SHP77 treated with DMSO at 0.1 percent for 48 hours (cell line): ENCODE results near the gene METTL8.

Source experiments
- DNase-seq: peaks from one replicate; lab custom pipeline; 2025; lab: John Stamatoyannopoulos, UW

METTL8 gene

GRCh38 chr2:171433763-171434012, at the start of gene METTL8:
METTL8 (minus strand) TSS chr2:171433990; CDS start chr2:171392185, 41,805 bp downstream.
- no peak for DNase-seq

DNA sequence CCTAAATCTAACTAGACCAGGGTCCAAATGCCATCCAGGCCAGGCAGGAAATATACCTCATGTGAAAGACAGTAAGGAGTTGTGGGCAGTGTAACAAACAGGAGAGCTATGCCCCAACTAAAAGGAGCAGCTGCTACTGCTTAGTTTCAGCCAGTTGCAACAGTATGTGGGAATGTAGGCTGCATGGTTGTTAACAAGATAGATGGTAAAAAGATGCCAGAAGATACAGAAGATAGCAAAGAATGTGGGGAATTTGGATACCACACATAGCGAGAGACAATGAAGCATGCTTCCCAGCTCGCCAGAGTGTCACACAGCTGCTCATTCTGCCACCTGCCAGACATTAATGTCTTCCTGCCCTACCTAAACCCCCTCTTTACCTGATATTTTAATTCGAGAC, 49.1 kb upstream of the METTL8 start:
- no peak for DNase-seq

GRCh38 chr2:171482308-171482707, 48.5 kb upstream of the METTL8 start:
- DNase-seq: no peak

- DNase-seq: no peak
Measured at GRCh38 chr2:171480908-171481307, 47.1 kb upstream of the METTL8 start.

DNA sequence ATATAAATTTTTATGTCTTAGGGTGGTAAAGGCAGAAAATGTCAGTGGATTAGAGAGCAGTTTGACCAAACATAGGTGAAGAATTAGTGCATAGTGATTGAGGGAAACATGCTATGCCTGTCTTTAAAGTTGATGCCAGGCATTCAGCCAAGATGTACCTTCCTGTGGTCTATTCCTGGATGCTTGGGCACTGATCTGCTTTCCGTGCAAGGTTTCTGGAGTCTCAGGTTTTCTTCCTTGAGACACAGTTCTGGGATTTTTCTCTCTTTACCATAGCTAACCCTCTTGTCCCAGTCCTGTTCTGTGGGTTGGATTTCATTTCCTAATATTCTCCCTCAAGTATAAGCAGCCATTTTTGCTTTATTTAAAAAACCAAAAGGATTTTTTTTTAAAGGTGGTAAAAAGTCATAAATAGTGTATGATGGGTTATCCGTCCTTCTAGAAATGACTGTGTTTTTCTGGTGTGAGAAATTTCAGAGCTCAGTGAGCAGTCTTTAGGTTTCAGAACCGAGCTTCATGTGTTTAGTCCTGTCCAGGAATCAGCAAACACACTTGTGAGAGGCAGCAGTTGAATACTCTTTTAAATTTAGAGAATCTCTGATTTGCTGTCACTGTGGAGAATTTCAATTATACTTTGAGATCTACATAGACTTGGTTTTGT, 45.5 kb upstream of the METTL8 start:
- no peak for DNase-seq

GRCh38 chr2:171478345-171478744, 44.6 kb upstream of the METTL8 start:
- DNase-seq: no peak

- DNase-seq: no peak
Measured at GRCh38 chr2:171475979-171476378, 42.2 kb upstream of the METTL8 start.

DNA sequence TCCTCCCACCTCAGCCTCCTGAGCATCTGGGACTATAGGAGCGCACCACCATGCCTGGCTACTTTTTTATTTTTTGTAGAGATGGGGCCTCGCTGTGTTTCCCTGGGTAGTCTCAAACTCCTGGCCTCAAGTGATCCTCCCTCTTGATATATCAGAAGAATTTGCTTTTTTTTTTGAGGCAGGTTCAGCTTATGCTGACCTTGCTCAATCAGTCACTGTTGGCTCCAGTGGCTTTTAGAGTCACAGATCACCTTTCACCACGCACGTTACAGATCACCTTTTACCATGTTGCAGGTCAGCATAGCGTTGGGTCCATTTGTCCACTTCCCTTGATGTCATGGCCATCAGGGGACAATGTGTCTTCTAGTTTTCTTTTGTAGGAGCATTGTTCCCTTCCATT, 36.3 kb upstream of the METTL8 start:
- DNase-seq: no peak

- DNase-seq: no peak
Measured at GRCh38 chr2:171469176-171469575, 35.4 kb upstream of the METTL8 start.

GRCh38 chr2:171460537-171460936, 26.7 kb upstream of the METTL8 start:
- DNase-seq: no peak

GRCh38 chr2:171459498-171459897, 25.7 kb upstream of the METTL8 start:
- DNase-seq: no peak

DNA sequence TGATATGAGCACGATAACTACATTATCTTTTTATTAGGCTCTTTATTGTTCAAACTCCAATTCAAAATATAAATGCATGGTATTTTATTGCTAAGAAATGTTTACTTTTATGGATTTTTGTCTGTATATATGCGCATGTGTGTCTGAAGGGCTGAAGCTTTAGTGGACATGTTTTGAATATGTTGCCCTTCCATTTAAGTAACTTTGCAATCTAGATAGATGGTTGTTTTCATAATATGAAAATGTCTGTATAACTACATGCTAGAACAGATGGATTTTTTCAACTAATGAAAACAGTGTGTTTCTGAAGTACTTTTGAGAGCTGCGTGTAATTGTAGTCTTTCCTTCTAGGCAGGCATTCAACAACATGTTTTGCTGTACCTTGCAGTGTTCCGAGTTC, 19.0 kb upstream of the METTL8 start:
- no peak for DNase-seq

DNA sequence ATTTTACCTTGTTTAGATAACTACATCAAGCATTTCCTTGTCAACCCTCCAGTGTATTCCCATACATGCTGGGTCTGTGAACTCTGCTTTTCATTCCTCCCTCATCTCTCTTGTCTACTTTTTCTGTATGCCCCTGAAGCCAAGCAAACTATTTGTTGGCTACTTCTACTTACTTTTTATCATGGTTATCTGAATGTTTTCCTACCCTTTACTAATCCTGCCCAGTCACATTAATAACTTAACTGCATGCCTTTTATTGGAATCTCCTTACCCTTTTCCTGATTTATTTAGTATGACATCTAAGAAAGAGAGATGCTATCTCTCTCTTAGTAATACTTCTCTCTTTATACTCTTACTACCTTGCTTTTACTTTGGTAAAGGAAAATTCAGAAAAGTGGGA, 17.3 kb upstream of the METTL8 start:
- no peak for DNase-seq

DNA sequence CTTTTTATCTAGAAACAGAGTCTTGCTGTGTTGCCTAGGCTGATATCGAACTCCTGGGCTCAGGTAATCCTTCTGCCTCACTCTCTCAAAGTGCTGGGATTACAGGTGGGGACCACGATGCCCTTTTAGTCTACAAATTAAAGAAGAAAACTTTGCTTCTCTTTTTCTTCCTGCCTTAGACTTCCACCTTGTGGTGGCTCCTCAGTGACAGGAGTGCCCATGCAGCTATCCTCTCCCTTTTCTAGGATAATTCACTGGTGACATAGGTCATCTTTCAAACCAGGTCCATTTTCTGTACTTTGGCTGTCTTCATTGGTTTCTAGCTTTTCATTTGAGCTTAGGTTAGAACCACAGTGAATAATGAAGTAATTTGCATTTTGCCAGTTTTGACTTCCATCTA, 13.9 kb upstream of the METTL8 start:
- no peak for DNase-seq

DNA sequence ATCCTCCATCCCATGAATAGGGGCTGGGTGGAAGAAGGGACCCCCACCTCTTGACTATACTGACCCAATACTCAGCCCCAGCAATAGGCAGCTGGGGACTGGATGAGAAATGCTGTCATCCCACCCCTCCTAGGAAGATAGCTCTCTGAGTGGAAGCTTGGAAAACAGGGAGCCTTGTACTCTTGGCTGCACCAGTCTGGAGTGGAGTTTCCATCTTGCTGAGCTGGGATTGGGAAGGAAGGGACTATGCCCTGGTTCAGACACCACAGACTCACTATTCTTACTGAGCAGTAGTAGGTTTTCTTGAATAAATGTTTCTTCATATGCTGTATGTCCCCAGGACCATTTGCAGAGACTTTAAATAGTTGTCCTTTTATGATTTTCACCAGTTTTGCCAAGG, 7.7 kb upstream of the METTL8 start:
- DNase-seq: no peak

- DNase-seq: no peak
Measured at GRCh38 chr2:171436307-171436706, 2.5 kb upstream of the METTL8 start.

DNA sequence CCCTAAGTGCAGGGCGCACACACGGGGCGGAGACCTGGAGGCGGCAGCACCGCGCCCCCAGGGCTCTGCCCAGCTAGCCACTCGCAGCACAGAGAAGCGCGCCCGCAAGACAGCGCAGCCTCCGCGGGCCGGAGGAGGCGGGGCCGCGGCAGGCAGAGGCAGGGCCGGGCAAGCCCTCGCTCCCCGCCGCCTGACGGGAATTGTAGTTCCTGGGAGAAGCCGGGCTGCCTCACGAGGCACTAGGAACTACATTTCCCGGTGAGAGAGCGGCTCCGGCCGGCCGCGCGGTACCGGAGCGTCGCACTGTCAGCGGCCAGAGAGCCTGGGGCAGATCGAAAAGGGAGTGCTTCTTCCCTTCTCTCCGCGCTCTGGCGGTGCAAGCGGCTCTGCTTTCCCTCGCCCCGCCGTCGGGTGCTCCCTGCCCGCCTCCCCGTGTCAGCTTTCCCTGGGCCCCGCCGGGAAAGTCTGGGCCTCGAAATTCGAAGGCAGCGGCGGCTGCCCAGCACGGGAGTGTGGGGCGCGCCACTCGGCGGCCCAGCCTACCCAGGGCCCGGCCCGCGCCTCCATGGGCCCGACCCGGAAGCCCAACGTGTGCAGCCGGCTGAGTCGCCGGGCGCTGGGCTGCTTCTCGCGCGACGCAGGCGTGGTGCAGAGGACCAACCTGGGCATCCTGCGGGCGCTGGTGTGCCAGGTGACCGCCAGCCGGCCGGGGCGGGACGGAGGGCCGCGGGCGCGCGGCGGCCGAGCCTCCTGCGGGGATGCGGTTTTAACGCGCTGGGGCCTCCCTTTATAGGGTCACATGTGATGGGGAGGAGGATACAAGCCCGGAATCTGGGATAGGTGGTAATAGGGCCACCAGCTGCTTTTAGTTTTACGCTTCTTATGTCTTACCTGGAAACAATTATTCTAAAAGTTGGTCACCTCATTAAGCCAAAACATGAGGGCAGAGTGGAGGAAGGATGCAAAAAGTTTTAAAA, 511 bp upstream of the METTL8 start, which contains the start of gene DCAF17:
Gene DCAF17 (plus strand): TSS at position 214 of the 977 bp plus-strand sequence. CDS start 352 bp downstream, at position 566.
- DNase-seq: peak; percentile 68

DNA sequence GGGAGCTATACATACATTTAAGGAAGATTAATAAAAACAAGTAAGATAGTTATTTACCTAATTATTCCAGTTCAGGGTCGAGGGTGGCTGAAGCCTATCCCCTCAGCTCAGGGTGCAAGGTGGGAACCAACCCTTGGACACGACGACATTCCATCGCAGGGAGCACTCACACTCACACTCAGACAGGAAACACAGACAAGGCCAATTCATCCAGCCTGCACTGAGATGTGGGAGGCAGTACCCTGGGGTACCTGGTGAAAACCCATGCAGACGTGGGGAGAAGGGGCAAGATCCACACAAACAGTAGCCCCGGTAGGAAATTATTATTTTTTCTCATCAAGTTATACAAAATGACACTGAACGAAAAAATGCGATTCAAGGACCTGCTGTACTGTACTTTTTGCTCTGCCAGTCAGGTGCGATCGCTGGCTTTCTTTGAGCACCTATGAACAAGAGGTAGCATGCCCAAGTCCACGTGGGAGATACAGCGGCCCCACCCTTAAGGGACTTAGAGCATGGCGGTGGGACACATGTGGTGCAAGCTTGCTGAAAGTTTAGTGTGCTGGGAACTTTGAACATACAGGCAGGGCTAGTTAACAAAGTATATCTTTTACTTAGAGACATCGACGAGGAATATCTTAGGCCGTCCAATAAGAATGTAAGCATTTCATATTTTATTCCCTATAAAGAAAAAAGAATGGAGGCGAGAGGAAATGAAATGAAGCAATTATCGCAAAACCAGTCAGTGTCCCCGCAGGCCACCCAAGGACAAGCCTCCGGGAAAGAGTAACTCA, 624 bp downstream of the METTL8 start:
- DNase-seq: no peak

- DNase-seq: no peak
Measured at GRCh38 chr2:171432206-171432968, 1.4 kb downstream of the METTL8 start.

DNA sequence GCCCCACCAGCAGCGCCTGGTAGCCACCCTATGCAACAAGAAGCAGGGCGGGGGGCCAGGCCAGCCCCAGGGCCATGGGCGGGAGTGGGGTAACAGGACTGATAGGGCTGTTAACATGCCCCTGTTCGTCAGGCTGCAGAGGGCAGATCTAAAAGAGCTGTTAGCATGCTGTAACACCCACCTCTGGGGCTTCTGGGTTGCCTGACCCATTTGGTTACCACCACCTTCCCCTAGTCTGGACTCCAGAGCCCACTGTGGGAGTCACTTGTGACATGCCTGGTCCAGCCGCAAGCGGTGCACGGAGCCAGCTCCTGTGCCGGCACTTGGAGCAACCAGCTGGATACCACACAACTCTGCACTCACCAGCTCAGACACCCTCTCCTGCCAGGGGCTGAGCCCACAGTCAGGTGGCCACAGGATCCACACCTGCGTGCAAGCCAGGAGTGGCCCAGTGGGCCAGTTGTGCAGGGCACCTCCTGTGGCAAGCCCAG, 2.1 kb downstream of the METTL8 start:
- no peak for DNase-seq

- DNase-seq: no peak
Measured at GRCh38 chr2:171430516-171431410, 3.0 kb downstream of the METTL8 start.
